Small intestine (tissue), 7 donors: ENCODE data around the gene SLC43A1. TPM values are rescaled to one million over a fixed set of nuclear protein-coding genes. Genes with fewer than 3 reads are reported as not detected.

ENCODE experiments used
- DNase-seq, 2 donors: peaks; one replicate each; pipeline versions ENCODE4 v3.0.0 to v3.0.0-alpha.2; 2013
- FAIRE-seq: peaks from 2 replicates; lab custom pipeline; 2012; peaks lifted over from hg19 to GRCh38; lab: Jason Lieb, UNC
- H3K27ac ChIP-seq, 3 donors: one replicate each; pipeline ENCODE4 v1.5.1; 2013; ENCODE audit warnings: low read length in 2 of 3, mild to moderate bottlenecking in 2 of 3, control low read depth in 1 of 3, inconsistent platforms in 1 of 3, low read depth in 1 of 3, moderate library complexity in 1 of 3
- H3K27me3 ChIP-seq, 3 donors: one replicate each; pipeline ENCODE4 v1.6.1; 2013; ENCODE audit warnings: low read length in 3 of 3, inconsistent platforms in 1 of 3; ENCODE audit not compliant: control insufficient read depth in 3 of 3, insufficient read depth in 3 of 3
- H3K36me3 ChIP-seq, 3 donors: one replicate each; pipeline ENCODE4 v1.6.1; 2013; ENCODE audit warnings: low read length in 3 of 3, inconsistent platforms in 1 of 3, low read depth in 1 of 3, mild to moderate bottlenecking in 1 of 3, moderate library complexity in 1 of 3; ENCODE audit not compliant: control insufficient read depth in 3 of 3, insufficient read depth in 2 of 3
- H3K4me1 ChIP-seq, 3 donors: one replicate each; pipeline ENCODE4 v1.6.1; 2013; ENCODE audit warnings: low read length in 2 of 3, inconsistent platforms in 1 of 3, low read depth in 1 of 3, mild to moderate bottlenecking in 1 of 3, moderate library complexity in 1 of 3; ENCODE audit not compliant: control insufficient read depth in 3 of 3, insufficient read depth in 2 of 3
- H3K4me3 ChIP-seq, 3 donors: one replicate each; pipeline ENCODE4 v1.5.1; 2013; ENCODE audit warnings: low read length in 3 of 3, control low read depth in 1 of 3, inconsistent platforms in 1 of 3, low read depth in 1 of 3, mild to moderate bottlenecking in 1 of 3, moderate library complexity in 1 of 3
- H3K9me3 ChIP-seq, 2 donors: one replicate each; pipeline ENCODE4 v1.6.1; 2013; ENCODE audit warnings: low read depth in 1 of 2, low read length in 1 of 2; ENCODE audit not compliant: control insufficient read depth in 2 of 2, insufficient read depth in 1 of 2
- WGBS, 3 donors: extraction: QIAGEN DNeasy Blood & Tissue Kit; methylation state at CpG; one replicate each; pipeline ENCODE4 v1.1.7; 2013; 5-methylcytosine and 5-hydroxymethylcytosine counted together
- polyA plus RNA-seq, 4 donors: library from polyadenylated mRNA; stranded (reverse) in 3 of 4; unstranded in 1 of 4; fragments of 200-250 nt in 3 of 4; fragments of 120-200 nt in 1 of 4; gene quantifications; one replicate each; pipeline versions ENCODE4 v1.2.1 to v1.2.3, GENCODE V29; 2013
- donor health status: healthy with polysubstance abuse.
- donor health status: control.
- donor health status: control.
- donor health status: Bipolar disorder and iron deficiency.
- donor health status: healthy.

Gene SLC43A1
- polyA plus RNA-seq, 4 donors: 0.67 to 25.0 (median 7.9) TPM

GRCh38 chr11:57460758-57461749, 54.4 kb downstream of the SLC43A1 start:
- Histone ChIP-seq H3K27ac (no peak overlapping the region), H3K4me3 (peak overlapping the region in 2 of 3 donors; percentile 13 to 40), H3K27me3 (peaks cover 0 to 88% (median 10%) of the 10 kb centered on the region in 3 donors), H3K36me3 (no peaks in the 10 kb centered on the region), H3K4me1 (peaks cover 0 to 26% (median 5%) of the 10 kb centered on the region in 3 donors), H3K9me3 (no peaks in the 10 kb centered on the region)
- peak in 1 of 2 donors; percentile 42 for DNase-seq
- 5 to 7% (median 7%) methylated on average over 39 to 50 of the region's 50 CpGs for WGBS, 3 donors
- no peak for FAIRE-seq

GRCh38 chr11:57460022-57460757, 55.3 kb downstream of the SLC43A1 start, which contains the start of gene RTN4RL2:
RTN4RL2 (plus strand) TSS chr11:57460528; CDS start chr11:57460866, 338 bp downstream.
- Histone ChIP-seq H3K36me3 (no peaks in the 10 kb centered on the region), H3K27me3 (peaks cover 0 to 82% (median 10%) of the 10 kb centered on the region in 3 donors), H3K27ac (no peak within 1 kb of the TSS), H3K9me3 (no peaks in the 10 kb centered on the region), H3K4me1 (peaks cover 0 to 26% (median 5%) of the 10 kb centered on the region in 3 donors), H3K4me3 (peak within 1 kb of the TSS in 2 of 3 donors; percentile 13 to 40)
- FAIRE-seq: no peak
- 0 to 2% (median 1%) methylated on average over 36 to 66 of the region's 66 CpGs for WGBS, 3 donors
- peak in 1 of 2 donors; percentile 69 for DNase-seq

GRCh38 chr11:57459164-57460021, 56.1 kb downstream of the SLC43A1 start:
- Histone ChIP-seq H3K36me3 (no peaks in the 10 kb centered on the region), H3K27me3 (peaks cover 0 to 74% (median 10%) of the 10 kb centered on the region in 3 donors), H3K9me3 (no peaks in the 10 kb centered on the region), H3K27ac (no peak overlapping the region), H3K4me3 (peak overlapping the region in 2 of 3 donors; percentile 23 to 40), H3K4me1 (peaks cover 0 to 29% (median 5%) of the 10 kb centered on the region in 3 donors)
- DNase-seq (peak in 1 of 2 donors; percentile 55), FAIRE-seq (no peak)
- WGBS, 3 donors: 1 to 2% (median 1%) methylated on average over 60 to 62 of the region's 62 CpGs

GRCh38 chr11:57458410-57459163, 56.9 kb downstream of the SLC43A1 start:
- DNase-seq: peak in 1 of 2 donors; percentile 70
- H3K27ac ChIP-seq: no peak overlapping the region
- FAIRE-seq: no peak
- no peaks in the 10 kb centered on the region for H3K9me3 ChIP-seq
- H3K4me1 ChIP-seq: peaks cover under 1 to 35% (median 5%) of the 10 kb centered on the region in 3 donors
- H3K36me3 ChIP-seq: no peaks in the 10 kb centered on the region
- H3K27me3 ChIP-seq: peaks cover 0 to 66% (median 10%) of the 10 kb centered on the region in 3 donors
- peak overlapping the region in 2 of 3 donors; percentile 23 to 40 for H3K4me3 ChIP-seq
- WGBS, 3 donors: 1 to 2% (median 1%) methylated on average over 37 to 44 of the region's 44 CpGs

- Histone ChIP-seq H3K36me3 (no peaks in the 10 kb centered on the region), H3K27ac (no peak overlapping the region), H3K27me3 (peaks cover 0 to 61% (median 10%) of the 10 kb centered on the region in 3 donors), H3K4me1 (peaks cover 4 to 40% (median 5%) of the 10 kb centered on the region in 3 donors), H3K4me3 (peak overlapping the region in 2 of 3 donors; percentile 23 to 40), H3K9me3 (no peaks in the 10 kb centered on the region)
- 1 to 5% (median 2%) methylated on average over 8 to 16 of the region's 16 CpGs for WGBS, 3 donors
- DNase-seq: no peak
- FAIRE-seq: no peak
Observed at GRCh38 chr11:57458060-57458409, 57.5 kb downstream of the SLC43A1 start.

- Histone ChIP-seq H3K9me3 (no peaks in the 10 kb centered on the region), H3K4me1 (peaks cover 4 to 43% (median 5%) of the 10 kb centered on the region in 3 donors)
- 4 to 8% (median 8%) methylated on average over 7 of the region's 7 CpGs for WGBS, 3 donors
Observed at GRCh38 chr11:57457643-57458023, 57.9 kb downstream of the SLC43A1 start.

GRCh38 chr11:57456960-57457642, 58.4 kb downstream of the SLC43A1 start:
- WGBS, 3 donors: 15 to 18% (median 16%) methylated on average over 19 of the region's 19 CpGs
- Histone ChIP-seq H3K36me3 (no peaks in the 10 kb centered on the region), H3K4me1 (peaks cover 4 to 43% (median 5%) of the 10 kb centered on the region in 3 donors), H3K27me3 (peaks cover 0 to 51% (median 10%) of the 10 kb centered on the region in 3 donors), H3K9me3 (no peaks in the 10 kb centered on the region), H3K27ac (no peak overlapping the region), H3K4me3 (no peak overlapping the region)
- FAIRE-seq (no peak), DNase-seq (peak; percentile 73 to 89)

More at GRCh38 chr11:57457643-57458023, 57.9 kb downstream of the SLC43A1 start:
- Histone ChIP-seq H3K27ac (no peak overlapping the region), H3K27me3 (peaks cover 0 to 57% (median 10%) of the 10 kb centered on the region in 3 donors), H3K36me3 (no peaks in the 10 kb centered on the region), H3K4me3 (no peak overlapping the region)
- FAIRE-seq (no peak), DNase-seq (no peak)
